Upper lobe of left lung (tissue), 6 donors: ENCODE measurements around the gene MANSC4. TPM values are rescaled to one million over a fixed set of nuclear protein-coding genes. Genes with fewer than 3 reads are reported as not detected.

Experiments
- ATAC-seq, 2 donors: fragments of 200-7000 bp; cut with Tn5 transposase; one replicate each; pipeline ENCODE4 v1.9.1; 2022; ENCODE audit warnings: mild to moderate bottlenecking in 2 of 2, moderate library complexity in 2 of 2; ENCODE audit not compliant: low FRiP score in 2 of 2
- DNase-seq, 2 donors: peaks; one replicate each; pipeline ENCODE4 v3.0.0-alpha.2; 2019 to 2020
- H3K27ac ChIP-seq, 4 donors: fragments of 200-600 bp; sonication (generic); one replicate each; pipeline ENCODE4 v1.5.1; 2016 to 2019
- H3K27me3 ChIP-seq, 4 donors: fragments of 200-600 bp; sonication (generic); one replicate each; pipeline ENCODE4 v1.5.1; 2017 to 2019
- H3K36me3 ChIP-seq, 4 donors: fragments of 200-600 bp; sonication (generic); one replicate each; pipeline ENCODE4 v1.5.1; 2016 to 2019
- H3K4me1 ChIP-seq, 4 donors: fragments of 200-600 bp; sonication (generic); one replicate each; pipeline ENCODE4 v1.5.1; 2018 to 2019
- H3K4me3 ChIP-seq, 4 donors: fragments of 200-600 bp; sonication (generic); one replicate each; pipeline ENCODE4 v1.5.1; 2017 to 2019; ENCODE audit warnings: mild to moderate bottlenecking in 2 of 4, moderate library complexity in 1 of 4
- H3K9me3 ChIP-seq, 4 donors: fragments of 200-600 bp; sonication (generic); one replicate each; pipeline ENCODE4 v1.5.1; 2018 to 2019
- CTCF ChIP-seq, 6 experiments: fragments of 450-650 bp in 4 of 6; fragments of 200-600 bp in 2 of 6; sonication (generic) in 2 of 6; IDR thresholded peaks; one replicate each; pipeline ENCODE4 v1.5.1; 2016 to 2019; ENCODE audit warnings: antibody characterized with exemption in 6 of 6
- EP300 ChIP-seq, 4 donors: sonication (generic); formaldehyde crosslinking; IDR thresholded peaks; one replicate each; pipeline ENCODE4 v1.5.1; 2017; ENCODE audit warnings: antibody characterized with exemption in 4 of 4, control low read depth in 2 of 4
- POLR2A ChIP-seq, 4 donors: fragments of 450-650 bp; IDR thresholded peaks; one replicate each; pipeline ENCODE4 v1.5.1; 2016 to 2017; ENCODE audit warnings: antibody characterized with exemption in 4 of 4, mild to moderate bottlenecking in 2 of 4
- POLR2AphosphoS5 ChIP-seq, 2 donors: sonication (generic); formaldehyde crosslinking; IDR thresholded peaks; one replicate each; pipeline ENCODE4 v1.5.1; 2017; ENCODE audit warnings: antibody characterized with exemption in 2 of 2
- WGBS, 2 donors: methylation state at CpG; one replicate each; pipeline ENCODE4 v1.1.5; 2017 to 2018; 5-methylcytosine and 5-hydroxymethylcytosine counted together
- total RNA-seq, 6 donors: library from RNA; depleted of rRNA in 4 of 6; stranded (reverse); fragments of >200 nt in 4 of 6; gene quantifications; one replicate each; pipeline versions ENCODE4 v1.1.0 to v1.2.1, GENCODE V29; 2016 to 2021
- donor health status: DM: no; HTN: no; CAD: no; lungs with moderate emphysema.
- donor health status: DM: no; HTN: yes; CAD: no; lungs with severe emphysema.

MANSC4 gene
- total RNA-seq, 6 donors from 2014 or later, result not detected

GRCh38 chr12:27823038-27823437 is 43.0 kb upstream of the MANSC4 start:
- ATAC-seq (no peak), DNase-seq (no peak)
- Histone ChIP-seq H3K27me3 (no peaks in the 10 kb centered on the region), H3K4me1 (peaks cover 3 to 17% (median 4%) of the 10 kb centered on the region in 4 donors), H3K36me3 (no peaks in the 10 kb centered on the region), H3K27ac (no peak overlapping the region), H3K9me3 (no peaks in the 10 kb centered on the region), H3K4me3 (no peak overlapping the region)
- 88 to 93% methylated on average over 5 of the region's 5 CpGs for WGBS, 2 donors
- TF ChIP-seq CTCF (IDR thresholded peaks at IDR 0.05) (no peak), POLR2A (IDR thresholded peaks at IDR 0.05) (no peak), EP300 (IDR thresholded peaks at IDR 0.05) (no peak), POLR2AphosphoS5 (IDR thresholded peaks at IDR 0.05) (no peak)

- no peak for ATAC-seq
- TF ChIP-seq EP300 (IDR thresholded peaks at IDR 0.05), result no peak
- TF ChIP-seq POLR2A (IDR thresholded peaks at IDR 0.05), result no peak
- TF ChIP-seq CTCF (IDR thresholded peaks at IDR 0.05), result no peak
- TF ChIP-seq POLR2AphosphoS5 (IDR thresholded peaks at IDR 0.05), result no peak
- H3K27ac ChIP-seq, result no peak overlapping the region
- no peaks in the 10 kb centered on the region for H3K36me3 ChIP-seq
- no peaks in the 10 kb centered on the region for H3K9me3 ChIP-seq
- DNase-seq, result no peak
- no peak overlapping the region for H3K4me3 ChIP-seq
- H3K27me3 ChIP-seq, result no peaks in the 10 kb centered on the region
- WGBS, 2 donors, result 73% methylated on average over 9 of the region's 9 CpGs
- H3K4me1 ChIP-seq, result peaks cover 3 to 17% (median 4%) of the 10 kb centered on the region in 4 donors
These were observed 42.2 kb upstream of the MANSC4 start for GRCh38 chr12:27822076-27822712.

- H3K36me3 ChIP-seq, result no peaks in the 10 kb centered on the region
- H3K4me3 ChIP-seq, result no peak overlapping the region
- 14% methylated on average over 7 of the region's 7 CpGs for WGBS, 2 donors
- H3K9me3 ChIP-seq, result no peaks in the 10 kb centered on the region
- peaks cover 3 to 17% (median 4%) of the 10 kb centered on the region in 4 donors for H3K4me1 ChIP-seq
- no peak for DNase-seq
- no peaks in the 10 kb centered on the region for H3K27me3 ChIP-seq
- TF ChIP-seq CTCF (IDR thresholded peaks at IDR 0.05) (peak; percentile 56 to 82 (median 70)), EP300 (IDR thresholded peaks at IDR 0.05) (no peak), POLR2AphosphoS5 (IDR thresholded peaks at IDR 0.05) (no peak), POLR2A (IDR thresholded peaks at IDR 0.05) (no peak)
- no peak overlapping the region for H3K27ac ChIP-seq
- peak in 1 of 2 donors; percentile 79 for ATAC-seq
These were observed 41.4 kb upstream of the MANSC4 start for GRCh38 chr12:27821259-27821973.

GRCh38 chr12:27820564-27820963 is 40.5 kb upstream of the MANSC4 start:
- ATAC-seq, result no peak
- no peak for DNase-seq
- Histone ChIP-seq H3K36me3 (no peaks in the 10 kb centered on the region), H3K27ac (no peak overlapping the region), H3K9me3 (no peaks in the 10 kb centered on the region), H3K4me3 (no peak overlapping the region), H3K4me1 (peaks cover 3 to 17% (median 4%) of the 10 kb centered on the region in 4 donors), H3K27me3 (no peaks in the 10 kb centered on the region)
- TF ChIP-seq EP300 (IDR thresholded peaks at IDR 0.05) (no peak), POLR2A (IDR thresholded peaks at IDR 0.05) (no peak), CTCF (IDR thresholded peaks at IDR 0.05) (no peak), POLR2AphosphoS5 (IDR thresholded peaks at IDR 0.05) (no peak)
- WGBS, 2 donors, result 69 to 70% methylated on average over 5 of the region's 5 CpGs
